GM23248 (cell line): ENCODE data around the gene HSPB2.

Experiments used
- EZH2 ChIP-seq: fragments of 200-600 bp; sonication (generic); IDR thresholded peaks from 2 replicates; pipeline ENCODE4 v1.6.1; 2018; ENCODE audit warnings: antibody characterized with exemption, mild to moderate bottlenecking; ENCODE audit not compliant: insufficient read depth, poor library complexity, severe bottlenecking
- EZH2phosphoT487 ChIP-seq: fragments of 200-600 bp; sonication (generic); IDR thresholded peaks from 2 replicates; pipeline ENCODE4 v1.6.1; 2018; ENCODE audit warnings: antibody characterized with exemption, moderate library complexity, mild to moderate bottlenecking, low read depth; ENCODE audit not compliant: insufficient read depth

- TF ChIP-seq EZH2 (no peak), EZH2phosphoT487 (no peak)
Measured at GRCh38 chr11:111932611-111932950, 20.0 kb downstream of the HSPB2 start.
